NCI-H2107 treated with DMSO at 0.1 percent for 48 hours (cell line): Measurements from ENCODE around the gene FARP2.
"Not testable (repeated sequence)": the region's sequence is repeated elsewhere in the genome, so short reads cannot be mapped to it uniquely, and the experiment has no call there.

Experiments used
- DNase-seq: peaks from one replicate; lab custom pipeline; 2025; ENCODE audit not compliant: unreplicated experiment; lab: John Stamatoyannopoulos, UW

The FARP2 gene

DNA sequence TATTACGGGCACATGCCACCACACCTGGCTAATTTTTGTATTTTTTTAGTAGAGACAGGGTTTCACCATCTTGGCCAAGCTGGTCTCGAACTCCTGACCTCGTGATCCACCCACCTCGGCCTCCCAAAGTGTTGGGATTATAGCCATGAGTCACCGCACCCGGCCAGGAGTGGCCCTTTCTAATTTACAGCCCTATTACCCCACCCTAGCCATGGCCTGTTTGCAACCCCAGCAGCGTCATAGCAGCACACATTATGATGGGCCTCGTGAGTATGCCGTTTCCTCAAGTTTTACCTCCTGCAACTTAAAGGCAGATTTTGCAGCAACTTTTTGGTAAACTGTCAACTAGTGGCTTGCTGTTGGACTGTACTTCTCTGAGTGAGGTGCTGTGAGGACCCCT, 97.8 kb downstream of the FARP2 start:
- DNase-seq, result not testable (repeated sequence)

DNA sequence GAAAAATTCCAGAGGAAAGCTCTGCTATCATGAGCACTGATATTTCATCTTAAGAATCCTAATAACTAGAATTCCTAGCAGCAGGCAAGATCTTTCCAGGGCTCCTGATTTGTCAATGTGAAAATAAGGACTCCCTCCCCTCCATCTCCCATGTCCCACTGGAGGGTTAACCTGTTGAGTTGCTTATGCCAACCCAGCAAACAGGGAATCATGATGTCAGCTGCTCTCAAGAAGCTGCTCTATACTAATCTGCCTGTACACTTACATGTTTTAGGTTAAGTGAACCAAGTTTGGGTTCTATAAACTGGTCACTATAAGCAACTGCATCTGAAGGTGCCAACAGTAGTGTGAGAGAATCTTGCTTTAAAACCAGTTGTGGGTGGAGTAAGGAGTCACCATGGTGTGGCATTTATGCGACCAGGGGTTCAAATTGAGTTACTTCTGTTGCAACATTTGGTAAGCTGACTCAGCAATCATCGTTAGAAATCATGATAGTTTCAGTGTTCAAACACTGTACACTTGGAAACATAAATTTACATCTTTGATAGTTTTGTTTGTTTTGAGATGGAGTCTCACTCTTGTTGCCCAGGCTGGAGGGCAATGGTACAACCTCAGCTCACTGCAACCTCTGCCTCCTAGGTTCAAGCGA, 98.9 kb downstream of the FARP2 start:
- no peak for DNase-seq

GRCh38 chr2:241456546-241456945, 100.5 kb downstream of the FARP2 start:
- DNase-seq, result no peak

DNA sequence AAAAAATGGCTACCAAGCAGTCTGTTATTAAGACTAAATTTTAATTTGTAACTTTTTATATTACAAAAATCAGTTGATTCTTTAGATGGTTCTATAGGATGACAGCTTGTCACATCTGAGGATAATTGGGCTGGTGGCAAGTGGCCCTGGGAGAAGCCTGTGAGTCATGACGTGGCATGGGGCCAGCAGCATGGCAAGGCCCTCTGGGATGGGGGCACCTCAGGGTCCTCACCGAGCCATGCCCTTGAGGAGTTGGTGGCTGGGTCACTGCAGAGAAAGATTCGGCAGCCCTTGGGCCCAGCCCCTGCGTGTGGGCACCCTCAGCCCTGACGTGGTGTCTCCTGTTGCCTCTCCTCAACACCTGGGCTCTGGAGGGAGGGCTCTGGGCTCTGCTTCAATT, 102.6 kb downstream of the FARP2 start:
- DNase-seq, result no peak

GRCh38 chr2:241459520-241459919, 103.4 kb downstream of the FARP2 start:
- no peak for DNase-seq

DNA sequence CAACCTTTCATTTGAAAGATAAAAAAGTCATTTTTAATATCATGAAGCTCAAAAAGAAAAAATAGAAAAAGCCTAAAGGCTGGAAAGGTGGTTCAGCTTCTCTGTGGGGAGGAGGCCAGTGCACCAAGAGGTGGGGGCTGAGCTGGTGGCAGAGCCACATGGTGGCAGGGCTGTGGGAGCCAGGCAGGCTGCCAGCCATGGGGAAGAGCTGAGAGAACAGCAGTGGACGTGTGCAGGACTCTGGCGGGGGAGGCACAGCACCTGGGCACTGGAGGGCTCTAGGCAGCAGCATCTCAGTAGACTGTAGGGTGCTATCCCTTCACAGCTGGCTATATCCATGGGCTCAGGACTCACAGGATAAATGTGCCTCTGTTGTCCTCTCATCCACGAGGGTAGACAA, 104.5 kb downstream of the FARP2 start:
- no peak for DNase-seq

DNA sequence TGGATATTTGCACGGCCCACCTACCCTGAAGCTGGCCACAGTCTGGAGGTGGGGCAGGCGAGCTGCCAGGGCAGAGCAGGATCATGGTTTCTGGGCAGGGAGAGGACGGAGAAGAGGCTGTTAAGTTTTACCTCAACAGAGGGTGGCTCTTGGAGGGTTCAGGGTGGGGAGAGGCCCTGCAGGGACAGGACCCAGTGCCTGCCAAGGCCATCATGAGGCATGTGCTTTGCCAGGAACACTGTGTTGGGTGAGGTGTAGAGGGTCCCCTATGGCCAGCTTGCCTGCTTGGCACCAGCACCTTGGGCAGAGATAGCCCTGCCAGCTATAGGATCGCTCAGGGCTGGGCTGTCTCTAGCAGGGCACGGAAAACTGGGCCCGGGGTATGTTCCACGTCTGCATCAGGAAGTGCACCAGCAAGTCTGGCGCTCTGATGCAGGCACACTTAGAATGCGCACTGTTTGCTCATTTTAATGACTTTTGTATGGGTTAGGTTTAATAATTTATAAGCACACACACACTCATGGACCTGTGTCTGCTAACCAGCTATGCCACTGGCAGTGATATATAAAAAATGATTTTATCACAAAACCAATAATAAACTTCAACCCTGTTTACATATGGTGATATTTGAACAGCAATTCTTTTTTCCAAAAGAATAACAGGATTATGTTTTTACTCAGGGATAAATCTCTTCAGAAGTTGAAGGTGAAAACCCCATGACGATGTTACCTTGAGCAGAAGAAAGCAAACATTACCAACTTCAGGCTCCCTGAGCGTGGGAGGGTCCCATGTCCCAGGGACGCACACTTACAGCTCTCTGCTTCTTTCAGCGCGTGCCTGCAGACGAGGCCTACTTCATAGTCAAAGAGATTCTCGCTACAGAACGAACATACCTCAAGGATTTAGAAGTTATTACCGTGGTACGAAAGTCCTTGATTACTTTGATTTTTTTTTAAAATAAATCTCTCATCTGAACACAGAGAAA, 105.9 kb downstream of the FARP2 start:
- no peak for DNase-seq

GRCh38 chr2:241463276-241464135, 107.4 kb downstream of the FARP2 start:
- DNase-seq, result no peak

DNA sequence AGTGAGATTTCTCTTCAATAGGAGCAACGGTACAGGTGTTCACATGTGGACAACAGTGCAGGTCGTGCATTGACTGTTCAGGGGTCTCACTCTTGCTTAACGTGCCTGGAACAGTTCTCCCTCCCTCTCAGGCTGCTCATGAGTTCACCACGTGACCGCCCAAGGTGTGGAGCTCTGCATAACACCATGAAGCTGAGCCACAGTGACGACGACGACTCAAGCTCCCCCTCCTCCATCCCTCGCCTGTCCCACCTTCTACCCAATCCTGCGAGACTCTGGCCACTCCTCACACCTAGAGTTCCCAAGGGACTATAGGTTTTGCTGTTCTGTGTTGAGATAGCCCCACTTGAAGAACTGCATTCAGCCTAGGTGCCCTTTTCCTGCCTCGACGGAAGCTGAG, 109.5 kb downstream of the FARP2 start:
- no peak for DNase-seq

DNA sequence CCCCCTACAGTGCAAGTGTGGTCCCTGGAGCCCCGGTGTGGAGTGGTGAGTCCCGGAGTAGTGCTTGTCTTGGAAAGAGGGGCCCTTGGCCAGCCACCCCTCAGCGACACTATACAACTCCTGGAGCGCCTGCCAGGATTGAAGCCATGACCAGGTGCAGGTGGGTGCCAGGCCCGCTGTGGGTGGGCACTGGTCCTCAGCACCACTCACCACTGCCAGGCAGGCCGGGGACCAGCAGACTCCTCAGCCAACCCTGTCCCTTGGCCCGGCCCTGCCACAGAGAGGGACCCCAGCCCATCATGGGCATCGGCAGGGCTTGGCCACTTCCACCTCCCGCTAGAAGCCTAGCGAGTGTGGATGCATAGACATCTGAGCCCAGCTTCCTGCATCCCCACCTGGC, 110.1 kb downstream of the FARP2 start:
- DNase-seq, result no peak

- no peak for DNase-seq
These were observed 111.8 kb downstream of the FARP2 start for GRCh38 chr2:241467777-241468475.

DNA sequence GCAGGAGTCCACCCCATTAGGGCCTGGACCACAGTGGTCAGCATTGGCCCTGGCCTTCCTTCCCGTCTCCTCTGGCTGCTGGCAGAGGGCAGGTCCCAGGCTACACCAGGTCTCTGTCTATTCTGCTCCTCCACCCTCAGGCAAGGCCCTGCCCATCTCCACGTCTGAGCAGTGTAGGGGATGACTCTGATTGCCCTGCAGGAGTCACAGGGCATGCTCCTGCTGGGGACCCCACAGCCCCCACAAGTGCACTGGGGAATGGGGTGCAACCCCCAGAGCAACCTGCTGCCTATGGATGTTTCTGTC, 112.3 kb downstream of the FARP2 start:
- DNase-seq, result no peak

DNA sequence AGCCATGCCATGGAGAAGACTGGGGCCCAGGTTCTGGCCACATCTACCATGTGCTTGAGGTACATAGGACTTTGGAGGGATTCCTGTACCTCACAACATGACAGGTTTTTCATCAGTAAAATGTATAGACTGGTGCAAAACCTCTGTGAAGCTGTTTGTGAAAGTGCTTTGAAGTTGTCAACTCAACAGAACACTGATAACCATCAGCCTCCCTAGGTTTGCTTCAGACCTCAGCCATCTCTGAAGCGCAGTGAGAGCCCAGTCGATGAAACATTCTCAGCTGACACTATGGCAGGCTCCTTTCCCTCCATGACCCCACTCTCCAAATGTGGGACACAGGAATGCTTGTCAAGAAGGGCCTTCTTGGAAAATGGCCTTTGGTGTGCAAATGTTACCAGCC, 113.7 kb downstream of the FARP2 start:
- no peak for DNase-seq

GRCh38 chr2:241473399-241473798, 117.3 kb downstream of the FARP2 start:
- DNase-seq, result no peak

GRCh38 chr2:241475267-241475666, 119.2 kb downstream of the FARP2 start:
- no peak for DNase-seq

- DNase-seq, result no peak
These were observed 122.1 kb downstream of the FARP2 start for GRCh38 chr2:241478166-241478565.

DNA sequence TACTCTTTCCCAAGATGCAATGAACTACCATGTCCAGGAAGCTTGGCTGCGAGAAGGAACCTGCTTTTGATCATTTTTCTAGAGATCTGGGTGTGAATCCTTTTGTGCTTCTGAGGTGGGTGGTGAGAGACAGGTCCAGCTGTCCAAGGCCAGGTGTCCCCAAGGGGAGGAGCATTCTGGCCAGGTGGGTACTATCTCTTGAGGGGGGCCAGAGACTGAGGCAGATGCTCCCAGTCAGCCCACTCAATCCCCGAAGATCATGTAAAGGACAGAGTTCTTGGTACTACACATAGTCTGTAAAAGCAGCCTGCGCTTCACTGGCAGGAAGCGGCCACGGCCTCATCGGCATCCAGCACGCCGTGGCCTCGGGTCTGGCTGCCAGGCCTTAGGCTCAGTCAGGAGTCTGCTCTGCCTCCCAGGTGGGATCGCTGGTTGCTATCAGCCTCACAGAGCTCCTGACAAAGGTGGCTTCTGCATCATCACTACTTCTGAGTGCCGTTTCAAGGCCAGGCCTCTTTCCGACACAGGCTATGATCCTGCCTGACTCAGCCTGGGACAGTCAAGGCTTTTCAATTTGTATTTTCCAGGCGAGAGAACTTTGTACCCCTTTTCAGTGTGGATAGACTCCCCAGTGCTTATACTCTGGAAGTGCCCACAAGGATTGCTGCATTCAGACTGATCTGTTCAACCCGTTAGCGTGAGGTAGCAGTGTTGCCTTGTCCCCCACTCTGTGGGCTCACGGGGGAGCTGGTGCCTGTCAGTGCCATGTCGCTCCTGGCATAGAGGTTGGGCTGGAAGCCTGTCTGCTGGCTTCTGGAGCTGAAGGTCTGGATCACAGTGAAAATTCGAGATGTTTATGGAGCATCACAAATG, 123.2 kb downstream of the FARP2 start:
- DNase-seq, result no peak

DNA sequence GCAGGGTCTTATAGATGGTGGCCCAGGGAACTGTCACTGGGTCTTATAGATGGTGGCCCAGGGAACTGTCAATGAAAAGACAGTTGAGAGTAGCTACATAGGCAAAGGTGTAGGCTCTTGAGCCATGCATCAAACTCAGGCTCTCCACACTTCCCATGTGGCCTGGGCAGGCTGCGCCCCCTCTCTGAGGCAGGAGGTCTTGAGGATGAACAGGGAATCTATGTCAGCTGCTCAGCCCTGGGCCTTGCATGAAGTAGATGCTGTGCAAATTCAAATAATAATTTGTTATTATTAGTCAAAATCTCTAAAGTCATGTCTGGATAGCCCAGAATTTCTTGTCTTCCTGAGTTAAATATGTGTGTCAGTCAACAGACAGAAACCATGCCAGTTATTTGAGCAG, 125.6 kb downstream of the FARP2 start:
- no peak for DNase-seq

- DNase-seq, result no peak
These were observed 126.3 kb downstream of the FARP2 start for GRCh38 chr2:241482126-241482955.
